ENCODE results near the gene CSMD2. TPM values are rescaled to one million over a fixed set of nuclear protein-coding genes. Genes with fewer than 3 reads are reported as not detected.

The CSMD2 gene
- total RNA-seq, 1 experiment from 2014 or later, result not detected

DNA sequence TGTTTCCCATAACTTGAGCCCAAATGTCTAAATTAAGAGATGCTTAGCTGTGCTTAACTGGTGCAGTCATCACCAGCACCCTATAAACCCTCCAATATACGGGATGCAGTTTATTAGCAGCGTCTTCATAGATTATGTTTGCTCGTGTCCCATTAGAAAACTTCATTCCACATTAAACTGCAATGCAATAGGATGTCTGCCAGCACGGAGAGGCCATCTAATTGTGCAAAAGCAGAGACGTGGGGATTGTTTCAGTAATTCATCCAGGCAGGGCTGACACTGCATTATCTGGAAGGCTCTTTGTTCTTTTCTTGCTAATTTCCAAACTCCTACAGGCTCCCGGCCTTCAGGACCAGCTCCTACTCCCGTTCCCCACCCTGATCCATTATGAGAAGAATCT lies 89.5 kb downstream of the CSMD2 start:
- H3K4me1 ChIP-seq (replicated peaks; ENCODE audit: insufficient read depth), result no peaks in the 10 kb centered on the region
- H3K9me2 ChIP-seq (ENCODE audit: insufficient read depth), result no peaks in the 10 kb centered on the region
- peaks cover 9% of the 10 kb centered on the region; the same call in 1 of the 2 replicates for H3K27me3 ChIP-seq (ENCODE audit: insufficient read depth, low read depth)
- no peak overlapping the region for H2AFZ ChIP-seq
- H3K27ac ChIP-seq, result no peak overlapping the region
- no peak overlapping the region for H3K4me3 ChIP-seq
- no peaks in the 10 kb centered on the region for H3K9me3 ChIP-seq (ENCODE audit: insufficient read depth, low read depth)
- no peaks in the 10 kb centered on the region for H3F3A ChIP-seq (ENCODE audit: insufficient read depth, low read depth)
- ChIA-PET POLR2A (ENCODE audit: unreplicated experiment) (no interaction called here), CTCF (interaction anchor here (0.5 kb wide), 1 partner anchor 30 kb away, joined by 3 read pairs; no protein-coding TSS in a partner anchor)
- H3K79me2 ChIP-seq (ENCODE audit: low read depth), result no peaks in the 10 kb centered on the region
- DNase-seq, result no peak
- intact Hi-C loops (cut with micrococcal nuclease; ENCODE audit: unreplicated experiment), result no loop called here
- no TSS peak for BruUV-seq (replicated peaks)
- no peak for TF ChIP-seq EZH2 (IDR thresholded peaks at IDR 0.05; ENCODE audit: low read depth)
- TF ChIP-seq, protein P1, sequence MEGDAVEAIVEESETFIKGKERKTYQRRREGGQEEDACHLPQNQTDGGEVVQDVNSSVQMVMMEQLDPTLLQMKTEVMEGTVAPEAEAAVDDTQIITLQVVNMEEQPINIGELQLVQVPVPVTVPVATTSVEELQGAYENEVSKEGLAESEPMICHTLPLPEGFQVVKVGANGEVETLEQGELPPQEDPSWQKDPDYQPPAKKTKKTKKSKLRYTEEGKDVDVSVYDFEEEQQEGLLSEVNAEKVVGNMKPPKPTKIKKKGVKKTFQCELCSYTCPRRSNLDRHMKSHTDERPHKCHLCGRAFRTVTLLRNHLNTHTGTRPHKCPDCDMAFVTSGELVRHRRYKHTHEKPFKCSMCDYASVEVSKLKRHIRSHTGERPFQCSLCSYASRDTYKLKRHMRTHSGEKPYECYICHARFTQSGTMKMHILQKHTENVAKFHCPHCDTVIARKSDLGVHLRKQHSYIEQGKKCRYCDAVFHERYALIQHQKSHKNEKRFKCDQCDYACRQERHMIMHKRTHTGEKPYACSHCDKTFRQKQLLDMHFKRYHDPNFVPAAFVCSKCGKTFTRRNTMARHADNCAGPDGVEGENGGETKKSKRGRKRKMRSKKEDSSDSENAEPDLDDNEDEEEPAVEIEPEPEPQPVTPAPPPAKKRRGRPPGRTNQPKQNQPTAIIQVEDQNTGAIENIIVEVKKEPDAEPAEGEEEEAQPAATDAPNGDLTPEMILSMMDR (conservative IDR thresholded peaks at IDR 0.05), result no peak
- H4K20me1 ChIP-seq (ENCODE audit: insufficient read depth), result no peaks in the 10 kb centered on the region
- no peaks in the 10 kb centered on the region for H3K36me3 ChIP-seq (ENCODE audit: low read depth)
- no peak overlapping the region for H3K4me2 ChIP-seq

DNA sequence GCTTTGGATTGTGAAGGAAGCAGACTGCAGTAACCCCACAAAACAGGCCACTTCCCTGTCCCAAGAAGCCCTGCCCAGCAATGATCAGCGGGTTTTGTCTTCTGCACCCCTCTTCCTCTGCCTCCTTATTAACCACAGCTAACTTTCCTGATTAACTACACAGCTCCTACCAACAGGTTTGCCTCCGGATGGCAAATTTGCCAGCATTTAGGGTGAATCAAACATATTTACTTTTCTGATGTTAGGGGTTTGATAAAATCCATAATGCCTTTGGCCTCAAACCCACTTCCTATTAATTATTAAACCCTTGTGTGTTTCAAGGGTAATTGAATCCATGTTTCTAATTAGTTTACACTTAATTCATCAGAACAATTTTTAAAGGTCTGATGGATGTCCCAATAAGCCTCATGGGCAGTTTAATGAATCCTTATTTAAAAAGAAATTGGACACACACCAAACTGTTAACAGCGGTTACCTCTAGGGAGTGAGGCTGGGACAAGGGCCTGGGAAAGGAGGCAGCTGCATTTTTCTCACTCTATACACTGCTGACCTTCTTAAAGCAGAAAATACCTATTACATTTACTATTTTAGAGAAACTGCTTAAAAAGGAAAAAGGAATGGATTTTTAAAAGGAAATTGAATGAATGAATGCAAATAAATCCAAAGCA lies 91.9 kb downstream of the CSMD2 start:
- H3K9me2 ChIP-seq (ENCODE audit: insufficient read depth), result no peaks in the 10 kb centered on the region
- no peaks in the 10 kb centered on the region for H3K9me3 ChIP-seq (ENCODE audit: insufficient read depth, low read depth)
- H3K4me3 ChIP-seq, result no peak overlapping the region
- no peak overlapping the region for H2AFZ ChIP-seq
- H3K27me3 ChIP-seq (ENCODE audit: insufficient read depth, low read depth), result peaks cover 9% of the 10 kb centered on the region; the same call in 1 of the 2 replicates
- no TSS peak for BruUV-seq (replicated peaks)
- no peaks in the 10 kb centered on the region for H4K20me1 ChIP-seq (ENCODE audit: insufficient read depth)
- DNase-seq, result no peak
- no peak overlapping the region for H3K4me2 ChIP-seq
- no peak for TF ChIP-seq EZH2 (IDR thresholded peaks at IDR 0.05; ENCODE audit: low read depth)
- TF ChIP-seq, protein P1 (conservative IDR thresholded peaks at IDR 0.05), result no peak
- intact Hi-C loops (cut with micrococcal nuclease; ENCODE audit: unreplicated experiment), result no loop called here
- no peaks in the 10 kb centered on the region for H3K4me1 ChIP-seq (replicated peaks; ENCODE audit: insufficient read depth)
- ChIA-PET POLR2A (ENCODE audit: unreplicated experiment) (no interaction called here), CTCF (no interaction called here)
- H3K36me3 ChIP-seq (ENCODE audit: low read depth), result no peaks in the 10 kb centered on the region
- no peaks in the 10 kb centered on the region for H3F3A ChIP-seq (ENCODE audit: insufficient read depth, low read depth)
- H3K27ac ChIP-seq, result no peak overlapping the region
- no peaks in the 10 kb centered on the region for H3K79me2 ChIP-seq (ENCODE audit: low read depth)

DNA sequence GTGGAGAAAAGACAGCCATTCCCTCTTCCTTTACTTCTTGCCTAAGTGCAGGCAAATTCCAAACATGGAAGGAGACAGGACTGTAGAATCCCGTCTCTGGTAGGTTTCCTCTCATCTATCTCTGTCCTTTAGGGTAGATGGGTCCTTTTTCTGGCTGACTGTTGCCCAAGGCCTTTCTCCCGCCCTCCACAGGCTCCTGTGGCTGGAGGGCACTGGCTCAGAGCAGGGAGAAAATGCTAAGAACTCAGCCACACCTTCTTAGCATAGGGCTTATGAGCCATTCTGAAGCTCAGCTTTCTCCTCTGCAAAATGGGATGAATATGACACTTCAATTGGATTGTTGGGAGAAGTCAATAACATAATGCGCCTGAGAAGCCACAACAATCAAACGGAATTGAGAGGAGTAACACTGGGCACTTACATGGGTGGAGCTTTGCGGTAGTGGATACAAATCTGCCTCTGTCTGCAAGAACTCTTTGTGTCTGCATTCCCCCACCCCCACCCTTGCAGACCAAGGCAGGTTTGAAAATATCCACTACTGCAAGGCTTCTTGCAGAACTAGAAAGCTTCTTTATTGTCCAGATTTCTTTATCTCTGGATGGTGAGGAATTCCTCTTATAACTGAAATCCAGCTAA lies 94.7 kb downstream of the CSMD2 start:
- Histone ChIP-seq H3K4me1 (replicated peaks; ENCODE audit: insufficient read depth) (no peaks in the 10 kb centered on the region), H3K9me2 (ENCODE audit: insufficient read depth) (no peaks in the 10 kb centered on the region), H3K27me3 (ENCODE audit: insufficient read depth, low read depth) (peaks cover 6% of the 10 kb centered on the region; the same call in 1 of the 2 replicates), H3K27ac (no peak overlapping the region), H3K9me3 (ENCODE audit: insufficient read depth, low read depth) (no peaks in the 10 kb centered on the region), H2AFZ (no peak overlapping the region), H4K20me1 (ENCODE audit: insufficient read depth) (no peaks in the 10 kb centered on the region), H3F3A (ENCODE audit: insufficient read depth, low read depth) (no peaks in the 10 kb centered on the region), H3K4me2 (no peak overlapping the region), H3K36me3 (ENCODE audit: low read depth) (no peaks in the 10 kb centered on the region), H3K79me2 (ENCODE audit: low read depth) (no peaks in the 10 kb centered on the region), H3K4me3 (no peak overlapping the region)
- no peak for DNase-seq
- POLR2A ChIA-PET (ENCODE audit: unreplicated experiment), result no interaction called here
- CTCF ChIA-PET, result no interaction called here
- BruUV-seq (replicated peaks), result no TSS peak
- TF ChIP-seq, protein P1 (conservative IDR thresholded peaks at IDR 0.05), result no peak
- TF ChIP-seq EZH2 (IDR thresholded peaks at IDR 0.05; ENCODE audit: low read depth), result no peak
- intact Hi-C loops (cut with micrococcal nuclease; ENCODE audit: unreplicated experiment), result no loop called here

Data from PC-9 (cell line).